Measurements from ENCODE around the gene FTCD. TPM values are rescaled to one million over a fixed set of nuclear protein-coding genes. Genes with fewer than 3 reads are reported as not detected.

FTCD gene
- total and polyA plus RNA-seq, 9 of the 15 experiments (the other 6 are each of a cell fraction or from before 2014, with no cell fraction given), result 0.11 to 1.6 (median 0.67) TPM; not detected in 5

- Histone ChIP-seq H3K4me2 (ENCODE audit: insufficient read depth, low read length) (no peak overlapping the region), H2AFZ (ENCODE audit: low read depth, low read length) (no peak overlapping the region), H3K9ac (ENCODE audit: insufficient read depth in 1 of 2, low read depth in 2 of 2, low read length in 2 of 2) (no peak overlapping the region), H3K79me2 (ENCODE audit: control insufficient read depth, insufficient read depth, low read length) (no peaks in the 10 kb centered on the region), H3K4me3 (no peak overlapping the region), H3K27me3 (ENCODE audit: control insufficient read depth in 2 of 2, insufficient read depth in 2 of 2, low read length in 2 of 2) (peaks cover 26 to 33% of the 10 kb centered on the region in 2 experiments), H4K20me1 (replicated peaks; ENCODE audit: control insufficient read depth, insufficient read depth, low read length) (no peaks in the 10 kb centered on the region), H3K27ac (ENCODE audit: extremely low read depth, low read depth, low read length) (no peak overlapping the region), H3K36me3 (ENCODE audit: control insufficient read depth, insufficient read depth, low read length) (no peaks in the 10 kb centered on the region), H3K4me1 (replicated peaks in 1 of 2; ENCODE audit: control insufficient read depth in 2 of 2, insufficient read depth in 2 of 2, low read length in 2 of 2) (peaks cover 0 to 10% of the 10 kb centered on the region in 2 experiments; a peak in 2 of 5 replicates), H3K9me1 (ENCODE audit: control insufficient read depth, insufficient read depth, low read length) (no peaks in the 10 kb centered on the region), H3K9me3 (replicated peaks; ENCODE audit: control insufficient read depth, insufficient read depth, low read depth, low read length) (no peaks in the 10 kb centered on the region)
- no TSS peak for BruUV-seq (replicated peaks)
- ChIA-PET POLR2A (no interaction called here), CTCF (ENCODE audit: low intra/inter-chr PET ratio) (no interaction called here)
- no peak for ATAC-seq
- WGBS (ENCODE audit: insufficient coverage, low coverage, missing lambda C conversion rate), result 0% methylated on average over 1 of the region's 1 CpG
- no peak for DNase-seq (ENCODE audit: extremely low read depth in 1 of 4, low spot score in 3 of 4)
- TF ChIP-seq NR2F6 (CRISPR knock-in tag; IDR thresholded peaks at IDR 0.05) (no peak), FUS (optimal IDR thresholded peaks at IDR 0.05; ENCODE audit: low read depth, low read length) (no peak)
- no peak for FAIRE-seq
- in situ Hi-C loops (cut with MboI), result no loop called here
- intact Hi-C loops (cut with micrococcal nuclease), result no loop called here
Observed at GRCh38 chr21:46087641-46088040, 67.7 kb downstream of the FTCD start.

Other genes starting within 250 kb of the FTCD start
Only the 7 nearest of the 8 such genes appear.
- 0.41 and 0.45 TPM in 2 replicates for gene COL6A2, start 57.5 kb downstream of the FTCD start, total RNA-seq (2014; rRNA removed)
- not detected in 2 replicates for gene COL6A2, start 57.5 kb downstream of the FTCD start, total RNA-seq (2014; rRNA removed; fragmentation: Illumina TruSeq; extraction: Trizol)
- gene COL6A2, start 57.5 kb downstream of the FTCD start, total RNA-seq (2015; rRNA removed; fragmentation: Illumina TruSeq; extraction: Trizol), result 0.07 and 0.11 TPM in 2 replicates
- 1.1 and 1.3 TPM in 2 replicates for gene COL6A2, start 57.5 kb downstream of the FTCD start, total RNA-seq (2021)
- 0.18 and 0.41 TPM in 2 replicates for gene COL6A2, start 57.5 kb downstream of the FTCD start, polyA plus RNA-seq (2011; rRNA removed)
- 0.07 and 0.17 TPM in 2 replicates for gene COL6A2, start 57.5 kb downstream of the FTCD start, polyA plus RNA-seq (2014; fragmentation: Illumina TruSeq; extraction: Trizol)
- not detected for gene COL6A2, start 57.5 kb downstream of the FTCD start, polyA plus RNA-seq (2014; fragmentation: Nextera tagmentation; extraction: Ambion mirVana)
- gene COL6A2, start 57.5 kb downstream of the FTCD start, polyA plus RNA-seq (2014; rRNA removed), result 0.29 and 0.47 TPM in 2 replicates
- gene SPATC1L, start 28.9 kb upstream of the FTCD start, total RNA-seq (2014; rRNA removed), result 63.7 and 104 TPM in 2 replicates
- 10.4 and 12.6 TPM in 2 replicates for gene SPATC1L, start 28.9 kb upstream of the FTCD start, total RNA-seq (2014; rRNA removed; fragmentation: Illumina TruSeq; extraction: Trizol)
- 29.7 and 31.9 TPM in 2 replicates for gene SPATC1L, start 28.9 kb upstream of the FTCD start, total RNA-seq (2015; rRNA removed; fragmentation: Illumina TruSeq; extraction: Trizol)
- gene SPATC1L, start 28.9 kb upstream of the FTCD start, total RNA-seq (2021), result 118 and 121 TPM in 2 replicates
- gene SPATC1L, start 28.9 kb upstream of the FTCD start, polyA plus RNA-seq (2011; rRNA removed), result 6.7 and 23.0 TPM in 2 replicates
- gene SPATC1L, start 28.9 kb upstream of the FTCD start, polyA plus RNA-seq (2014; fragmentation: Illumina TruSeq; extraction: Trizol), result 38.3 and 84.8 TPM in 2 replicates
- under 1 TPM in 1 of 2 experiments, not detected in 1; 0.14 TPM for gene SPATC1L, start 28.9 kb upstream of the FTCD start, polyA plus RNA-seq (2014; fragmentation: Nextera tagmentation; extraction: Ambion mirVana)
- 40.6 and 50.4 TPM in 2 replicates for gene SPATC1L, start 28.9 kb upstream of the FTCD start, polyA plus RNA-seq (2014; rRNA removed)
- 56.4 and 67.6 TPM in 2 replicates for gene LSS, start 73.2 kb upstream of the FTCD start, total RNA-seq (2014; rRNA removed)
- 10.6 and 15.1 TPM in 2 replicates for gene LSS, start 73.2 kb upstream of the FTCD start, total RNA-seq (2014; rRNA removed; fragmentation: Illumina TruSeq; extraction: Trizol)
- gene LSS, start 73.2 kb upstream of the FTCD start, total RNA-seq (2015; rRNA removed; fragmentation: Illumina TruSeq; extraction: Trizol), result 29.6 and 29.8 TPM in 2 replicates
- gene LSS, start 73.2 kb upstream of the FTCD start, total RNA-seq (2021), result 87.9 and 89.5 TPM in 2 replicates
- gene LSS, start 73.2 kb upstream of the FTCD start, polyA plus RNA-seq (2011; rRNA removed), result 81.3 and 221 TPM in 2 replicates
- 37.4 and 43.3 TPM in 2 replicates for gene LSS, start 73.2 kb upstream of the FTCD start, polyA plus RNA-seq (2014; fragmentation: Illumina TruSeq; extraction: Trizol)
- gene LSS, start 73.2 kb upstream of the FTCD start, polyA plus RNA-seq (2014; fragmentation: Nextera tagmentation; extraction: Ambion mirVana), result 1 to 10 TPM; 2.2 to 2.7 TPM
- gene LSS, start 73.2 kb upstream of the FTCD start, polyA plus RNA-seq (2014; rRNA removed), result 58.2 and 80.7 TPM in 2 replicates
- gene MCM3AP, start 130.0 kb upstream of the FTCD start, total RNA-seq (2014; rRNA removed), result 98.9 and 106 TPM in 2 replicates
- 69.2 and 73.1 TPM in 2 replicates for gene MCM3AP, start 130.0 kb upstream of the FTCD start, total RNA-seq (2014; rRNA removed; fragmentation: Illumina TruSeq; extraction: Trizol)
- 65.1 and 80.9 TPM in 2 replicates for gene MCM3AP, start 130.0 kb upstream of the FTCD start, total RNA-seq (2015; rRNA removed; fragmentation: Illumina TruSeq; extraction: Trizol)
- 154 and 179 TPM in 2 replicates for gene MCM3AP, start 130.0 kb upstream of the FTCD start, total RNA-seq (2021)
- gene MCM3AP, start 130.0 kb upstream of the FTCD start, polyA plus RNA-seq (2011; rRNA removed), result 60.4 and 69.6 TPM in 2 replicates
- gene MCM3AP, start 130.0 kb upstream of the FTCD start, polyA plus RNA-seq (2014; fragmentation: Illumina TruSeq; extraction: Trizol), result 65.9 and 75.9 TPM in 2 replicates
- 1 to 10 TPM; 6.5 to 9.1 TPM for gene MCM3AP, start 130.0 kb upstream of the FTCD start, polyA plus RNA-seq (2014; fragmentation: Nextera tagmentation; extraction: Ambion mirVana)
- gene MCM3AP, start 130.0 kb upstream of the FTCD start, polyA plus RNA-seq (2014; rRNA removed), result 75.4 and 82.8 TPM in 2 replicates
- gene YBEY, start 130.8 kb upstream of the FTCD start, total RNA-seq (2014; rRNA removed), result 10.7 and 12.4 TPM in 2 replicates
- 12.4 and 14.0 TPM in 2 replicates for gene YBEY, start 130.8 kb upstream of the FTCD start, total RNA-seq (2014; rRNA removed; fragmentation: Illumina TruSeq; extraction: Trizol)
- gene YBEY, start 130.8 kb upstream of the FTCD start, total RNA-seq (2015; rRNA removed; fragmentation: Illumina TruSeq; extraction: Trizol), result 14.3 and 15.6 TPM in 2 replicates
- 10.5 and 10.7 TPM in 2 replicates for gene YBEY, start 130.8 kb upstream of the FTCD start, total RNA-seq (2021)
- gene YBEY, start 130.8 kb upstream of the FTCD start, polyA plus RNA-seq (2011; rRNA removed), result 9.9 and 15.9 TPM in 2 replicates
- 14.1 and 14.7 TPM in 2 replicates for gene YBEY, start 130.8 kb upstream of the FTCD start, polyA plus RNA-seq (2014; fragmentation: Illumina TruSeq; extraction: Trizol)
- gene YBEY, start 130.8 kb upstream of the FTCD start, polyA plus RNA-seq (2014; fragmentation: Nextera tagmentation; extraction: Ambion mirVana), result 1 to 10 TPM; 6.4 to 9.4 TPM
- 28.0 and 39.6 TPM in 2 replicates for gene YBEY, start 130.8 kb upstream of the FTCD start, polyA plus RNA-seq (2014; rRNA removed)
- gene C21orf58, start 168.3 kb upstream of the FTCD start, total RNA-seq (2014; rRNA removed), result 20.1 and 22.4 TPM in 2 replicates
- 4.5 and 6.0 TPM in 2 replicates for gene C21orf58, start 168.3 kb upstream of the FTCD start, total RNA-seq (2014; rRNA removed; fragmentation: Illumina TruSeq; extraction: Trizol)
- 13.5 and 14.2 TPM in 2 replicates for gene C21orf58, start 168.3 kb upstream of the FTCD start, total RNA-seq (2015; rRNA removed; fragmentation: Illumina TruSeq; extraction: Trizol)
- 29.1 and 30.5 TPM in 2 replicates for gene C21orf58, start 168.3 kb upstream of the FTCD start, total RNA-seq (2021)
- gene C21orf58, start 168.3 kb upstream of the FTCD start, polyA plus RNA-seq (2011; rRNA removed), result 12.4 and 16.7 TPM in 2 replicates
- 10.6 and 16.1 TPM in 2 replicates for gene C21orf58, start 168.3 kb upstream of the FTCD start, polyA plus RNA-seq (2014; fragmentation: Illumina TruSeq; extraction: Trizol)
- 1 to 10 TPM; 1.2 to 1.9 TPM for gene C21orf58, start 168.3 kb upstream of the FTCD start, polyA plus RNA-seq (2014; fragmentation: Nextera tagmentation; extraction: Ambion mirVana)
- gene C21orf58, start 168.3 kb upstream of the FTCD start, polyA plus RNA-seq (2014; rRNA removed), result 27.9 and 30.0 TPM in 2 replicates
- 31.3 and 36.8 TPM in 2 replicates for gene PCNT, start 168.6 kb upstream of the FTCD start, total RNA-seq (2014; rRNA removed)
- gene PCNT, start 168.6 kb upstream of the FTCD start, total RNA-seq (2014; rRNA removed; fragmentation: Illumina TruSeq; extraction: Trizol), result 32.5 and 33.8 TPM in 2 replicates
- 29.7 and 30.9 TPM in 2 replicates for gene PCNT, start 168.6 kb upstream of the FTCD start, total RNA-seq (2015; rRNA removed; fragmentation: Illumina TruSeq; extraction: Trizol)
- gene PCNT, start 168.6 kb upstream of the FTCD start, total RNA-seq (2021), result 43.7 and 53.5 TPM in 2 replicates
- 23.9 and 27.8 TPM in 2 replicates for gene PCNT, start 168.6 kb upstream of the FTCD start, polyA plus RNA-seq (2011; rRNA removed)
- gene PCNT, start 168.6 kb upstream of the FTCD start, polyA plus RNA-seq (2014; fragmentation: Illumina TruSeq; extraction: Trizol), result 32.1 and 34.5 TPM in 2 replicates
- 10 to 100 TPM in 1 of 2 experiments, 1 to 10 TPM in 1; 9.1 to 16.4 TPM for gene PCNT, start 168.6 kb upstream of the FTCD start, polyA plus RNA-seq (2014; fragmentation: Nextera tagmentation; extraction: Ambion mirVana)
- gene PCNT, start 168.6 kb upstream of the FTCD start, polyA plus RNA-seq (2014; rRNA removed), result 35.9 and 41.2 TPM in 2 replicates